Astrocyte (in vitro differentiated cells and primary cell): ENCODE measurements around the gene OSBPL6. TPM values are rescaled to one million over a fixed set of nuclear protein-coding genes. Genes with fewer than 3 reads are reported as not detected.
"Not testable (repeated sequence)": the region's sequence is repeated elsewhere in the genome, so short reads cannot be mapped to it uniquely, and the experiment has no call there.

Experiments
- DNase-seq: peaks from one replicate; pipeline ENCODE4 v3.0.0-alpha.2; 2010; ENCODE audit warnings: low read depth
- FAIRE-seq: peaks from 2 replicates; lab custom pipeline; 2011; peaks lifted over from hg19 to GRCh38; lab: Jason Lieb, UNC
- H2AFZ ChIP-seq: 2 replicates; pipeline ENCODE4 v1.6.0; 2012; ENCODE audit warnings: low read depth, low read length, inconsistent platforms
- H3K27ac ChIP-seq: 2 replicates; pipeline ENCODE4 v1.5.1; 2011; ENCODE audit warnings: low read depth, low read length, inconsistent platforms
- H3K27me3 ChIP-seq: 2 replicates; pipeline ENCODE4 v1.6.0; 2011; ENCODE audit warnings: low read length, inconsistent platforms; ENCODE audit not compliant: insufficient read depth
- H3K36me3 ChIP-seq: 2 replicates; pipeline ENCODE4 v1.5.1; 2011; ENCODE audit warnings: low read length, inconsistent platforms; ENCODE audit not compliant: insufficient read depth
- H3K4me1 ChIP-seq: 2 replicates; pipeline ENCODE4 v1.5.1; 2011; ENCODE audit warnings: low read length, inconsistent platforms; ENCODE audit not compliant: insufficient read depth
- H3K4me2 ChIP-seq: 2 replicates; pipeline ENCODE4 v1.6.0; 2012; ENCODE audit warnings: low read length, inconsistent platforms
- H3K4me3 ChIP-seq: 2 replicates; pipeline ENCODE4 v1.5.1; 2011; ENCODE audit warnings: low read depth, mild to moderate bottlenecking, low read length, inconsistent platforms; ENCODE audit not compliant: insufficient read depth
- H3K79me2 ChIP-seq: 2 replicates; pipeline ENCODE4 v1.6.0; 2012; ENCODE audit warnings: mild to moderate bottlenecking, low read length, inconsistent platforms; ENCODE audit not compliant: insufficient read depth
- H3K9ac ChIP-seq: 2 replicates; pipeline ENCODE4 v1.6.0; 2012; ENCODE audit warnings: mild to moderate bottlenecking, low read length, inconsistent platforms
- H3K9me3 ChIP-seq: 2 replicates; pipeline ENCODE4 v1.5.1; 2012; ENCODE audit warnings: low read depth, mild to moderate bottlenecking, low read length, inconsistent platforms; ENCODE audit not compliant: insufficient read depth
- H4K20me1 ChIP-seq: 2 replicates; pipeline ENCODE4 v1.6.0; 2012; ENCODE audit warnings: low read length, inconsistent platforms; ENCODE audit not compliant: insufficient read depth
- H3K27ac Mint-ChIP-seq: one replicate; pipeline ENCODE4 v1.8.0; 2021; ENCODE audit warnings: mild to moderate bottlenecking, mixed read lengths; ENCODE audit not compliant: unreplicated experiment
- H3K27me3 Mint-ChIP-seq: one replicate; pipeline ENCODE4 v1.8.0; 2021; ENCODE audit warnings: low read depth, mixed read lengths; ENCODE audit not compliant: unreplicated experiment
- H3K36me3 Mint-ChIP-seq: one replicate; pipeline ENCODE4 v1.8.0; 2021; ENCODE audit warnings: low read depth, mixed read lengths; ENCODE audit not compliant: unreplicated experiment
- H3K4me1 Mint-ChIP-seq: one replicate; pipeline ENCODE4 v1.8.0; 2021; ENCODE audit warnings: low read depth, mixed read lengths; ENCODE audit not compliant: unreplicated experiment
- H3K4me3 Mint-ChIP-seq: one replicate; pipeline ENCODE4 v1.8.0; 2021; ENCODE audit warnings: mild to moderate bottlenecking, moderate library complexity, mixed read lengths; ENCODE audit not compliant: unreplicated experiment
- H3K9me3 Mint-ChIP-seq: one replicate; pipeline ENCODE4 v1.8.0; 2021; ENCODE audit warnings: mild to moderate bottlenecking, mixed read lengths; ENCODE audit not compliant: unreplicated experiment
- CTCF ChIP-seq: IDR thresholded peaks from 2 replicates; pipeline ENCODE4 v1.5.1; 2011; ENCODE audit warnings: low read depth, mild to moderate bottlenecking, inconsistent platforms, low read length, moderate library complexity; ENCODE audit not compliant: insufficient read depth
- EZH2 ChIP-seq: IDR thresholded peaks from 2 replicates; pipeline ENCODE4 v1.6.1; 2012; ENCODE audit warnings: mild to moderate bottlenecking, low read length, inconsistent platforms; ENCODE audit not compliant: insufficient read depth
- total RNA-seq: library from RNA; stranded (reverse); gene quantifications from 2 replicates; pipeline ENCODE4 v1.2.1, GENCODE V29; 2021

OSBPL6 gene
- total RNA-seq, 1 donor from 2014 or later: 13.4 TPM

- Histone ChIP-seq H3K79me2 (peaks cover 42% of the 10 kb centered on the region), H2AFZ (peak overlapping the region; percentile 96), H3K4me1 (peaks cover 13% of the 10 kb centered on the region), H3K27me3 (no peaks in the 10 kb centered on the region), H3K36me3 (no peaks in the 10 kb centered on the region), H3K9ac (peak overlapping the region; percentile 84), H3K4me3 (peak overlapping the region; percentile 72), H3K9me3 (no peaks in the 10 kb centered on the region), H3K4me2 (peak overlapping the region; percentile 89), H3K27ac (peak overlapping the region; percentile 68), H4K20me1 (no peaks in the 10 kb centered on the region)
- FAIRE-seq: no peak
- Mint-ChIP-seq H3K9me3 (no peaks in the 10 kb centered on the region), H3K27me3 (peaks cover 5% of the 10 kb centered on the region), H3K4me1 (peaks cover 2% of the 10 kb centered on the region), H3K4me3 (peak overlapping the region; percentile 96), H3K36me3 (no peaks in the 10 kb centered on the region), H3K27ac (no peak overlapping the region)
- no peak for DNase-seq
- TF ChIP-seq CTCF (no peak), EZH2 (no peak)
Measured at GRCh38 chr2:178195390-178196166, 1.3 kb downstream of the OSBPL6 start.

GRCh38 chr2:178197791-178198190, 3.5 kb downstream of the OSBPL6 start:
- Histone ChIP-seq H3K4me1 (peaks cover 13% of the 10 kb centered on the region), H3K4me3 (no peak overlapping the region), H4K20me1 (no peaks in the 10 kb centered on the region), H3K27me3 (no peaks in the 10 kb centered on the region), H3K36me3 (no peaks in the 10 kb centered on the region), H3K9me3 (no peaks in the 10 kb centered on the region), H3K79me2 (peaks cover 56% of the 10 kb centered on the region), H3K27ac (no peak overlapping the region), H3K9ac (no peak overlapping the region), H3K4me2 (no peak overlapping the region), H2AFZ (no peak overlapping the region)
- Mint-ChIP-seq H3K9me3 (no peaks in the 10 kb centered on the region), H3K4me1 (peaks cover 2% of the 10 kb centered on the region), H3K36me3 (no peaks in the 10 kb centered on the region), H3K27me3 (peaks cover 3% of the 10 kb centered on the region), H3K4me3 (no peak overlapping the region), H3K27ac (no peak overlapping the region)
- no peak for DNase-seq
- no peak for FAIRE-seq
- TF ChIP-seq CTCF (no peak), EZH2 (no peak)

DNA sequence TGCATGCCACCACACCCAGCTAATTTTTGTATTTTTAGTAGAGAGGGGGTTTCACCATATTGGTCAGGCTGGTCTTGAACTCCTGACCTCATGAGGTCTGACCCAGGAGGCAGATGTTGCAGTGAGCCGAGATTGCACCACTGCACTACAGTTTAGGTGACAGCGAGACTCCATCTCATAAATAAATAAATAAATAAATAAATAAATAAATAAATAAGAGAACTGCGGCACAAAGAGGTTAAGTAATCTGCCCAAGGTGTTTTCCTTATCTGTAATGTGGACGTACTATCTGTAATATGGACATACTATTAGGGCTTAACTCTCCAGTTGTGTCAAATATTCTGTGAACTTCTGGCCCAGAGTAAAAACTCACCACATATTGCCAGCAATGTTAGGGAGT, 4.1 kb downstream of the OSBPL6 start:
- H2AFZ ChIP-seq, H3K27me3 Mint-ChIP-seq, H3K9ac ChIP-seq, H3K36me3 ChIP-seq, H4K20me1 ChIP-seq, H3K4me3 Mint-ChIP-seq, H3K4me1 Mint-ChIP-seq, H3K9me3 ChIP-seq, H3K4me2 ChIP-seq, H3K27ac Mint-ChIP-seq, FAIRE-seq, H3K9me3 Mint-ChIP-seq, DNase-seq, H3K27me3 ChIP-seq, H3K27ac ChIP-seq, H3K36me3 Mint-ChIP-seq, H3K4me3 ChIP-seq: not testable (repeated sequence)
- peaks cover 60% of the 10 kb centered on the region for H3K79me2 ChIP-seq
- peaks cover 10% of the 10 kb centered on the region for H3K4me1 ChIP-seq
